GM12874 (cell line): ENCODE results near the gene HSPB6.

ENCODE experiments used
- TF ChIP-seq, protein P1 (sequence below): IDR thresholded peaks from 2 replicates; pipeline ENCODE4 v1.5.1; 2011; ENCODE audit warnings: low read depth, mild to moderate bottlenecking, control low read depth, low read length, moderate library complexity; ENCODE audit not compliant: insufficient read depth

HSPB6 gene

DNA sequence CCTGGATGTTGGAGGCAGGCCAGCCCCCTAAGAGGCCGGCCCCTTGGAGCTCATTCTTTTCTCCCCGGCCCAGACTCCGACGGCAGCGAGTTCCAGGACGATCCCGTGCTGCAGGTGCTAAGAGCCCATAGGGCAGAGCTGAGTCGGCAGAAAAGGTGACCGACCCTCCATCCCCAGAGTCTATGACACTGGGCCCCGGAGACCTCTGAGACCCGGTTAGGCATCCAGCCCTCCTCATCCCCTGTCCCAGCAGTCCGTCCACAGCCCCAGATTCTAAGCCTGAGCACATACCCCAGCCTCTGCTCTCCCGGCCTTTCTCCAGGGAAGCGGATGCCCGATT, 11.2 kb upstream of the HSPB6 start:
- TF ChIP-seq, protein P1, sequence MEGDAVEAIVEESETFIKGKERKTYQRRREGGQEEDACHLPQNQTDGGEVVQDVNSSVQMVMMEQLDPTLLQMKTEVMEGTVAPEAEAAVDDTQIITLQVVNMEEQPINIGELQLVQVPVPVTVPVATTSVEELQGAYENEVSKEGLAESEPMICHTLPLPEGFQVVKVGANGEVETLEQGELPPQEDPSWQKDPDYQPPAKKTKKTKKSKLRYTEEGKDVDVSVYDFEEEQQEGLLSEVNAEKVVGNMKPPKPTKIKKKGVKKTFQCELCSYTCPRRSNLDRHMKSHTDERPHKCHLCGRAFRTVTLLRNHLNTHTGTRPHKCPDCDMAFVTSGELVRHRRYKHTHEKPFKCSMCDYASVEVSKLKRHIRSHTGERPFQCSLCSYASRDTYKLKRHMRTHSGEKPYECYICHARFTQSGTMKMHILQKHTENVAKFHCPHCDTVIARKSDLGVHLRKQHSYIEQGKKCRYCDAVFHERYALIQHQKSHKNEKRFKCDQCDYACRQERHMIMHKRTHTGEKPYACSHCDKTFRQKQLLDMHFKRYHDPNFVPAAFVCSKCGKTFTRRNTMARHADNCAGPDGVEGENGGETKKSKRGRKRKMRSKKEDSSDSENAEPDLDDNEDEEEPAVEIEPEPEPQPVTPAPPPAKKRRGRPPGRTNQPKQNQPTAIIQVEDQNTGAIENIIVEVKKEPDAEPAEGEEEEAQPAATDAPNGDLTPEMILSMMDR = no peak

DNA sequence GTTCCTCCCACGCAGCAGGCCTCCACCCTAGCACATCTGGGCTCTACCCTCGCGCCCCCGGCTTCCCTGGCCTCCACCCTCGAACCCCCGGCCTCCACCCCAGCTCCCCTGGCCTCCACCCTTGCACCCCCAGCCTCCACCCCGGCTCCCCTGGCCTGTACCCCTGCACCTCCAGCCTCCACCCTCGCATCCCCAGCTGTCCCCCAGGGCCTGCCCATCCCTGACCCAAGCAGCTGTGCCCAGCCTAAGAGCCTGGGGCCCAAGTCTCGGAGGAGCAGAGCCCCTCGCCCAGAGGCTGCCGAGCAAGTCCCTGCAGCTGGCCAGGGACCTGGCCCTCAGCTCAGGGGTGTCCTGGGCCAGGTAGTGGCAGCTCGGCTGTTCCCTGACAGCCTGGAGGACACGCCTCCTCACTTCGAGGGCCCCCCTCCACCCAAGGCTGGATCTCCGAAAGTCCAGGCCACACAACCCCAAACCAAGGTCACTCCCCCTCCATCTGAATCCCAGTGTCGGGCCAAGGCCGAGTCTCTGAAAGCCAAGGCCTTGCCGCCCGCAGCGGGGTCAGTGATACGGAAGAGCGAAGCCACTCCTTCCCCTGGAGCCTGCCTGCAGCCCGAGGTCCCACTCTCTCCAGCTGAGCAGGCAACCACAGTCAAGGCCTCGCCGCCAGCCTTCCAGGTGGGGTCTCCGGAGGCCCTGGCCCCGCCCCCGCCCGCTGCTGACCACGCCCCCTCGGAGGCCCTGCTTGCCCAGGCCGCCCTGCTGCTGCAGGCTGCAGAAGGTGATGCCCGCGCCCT, 10.7 kb upstream of the HSPB6 start:
- TF ChIP-seq, protein P1 = no peak

DNA sequence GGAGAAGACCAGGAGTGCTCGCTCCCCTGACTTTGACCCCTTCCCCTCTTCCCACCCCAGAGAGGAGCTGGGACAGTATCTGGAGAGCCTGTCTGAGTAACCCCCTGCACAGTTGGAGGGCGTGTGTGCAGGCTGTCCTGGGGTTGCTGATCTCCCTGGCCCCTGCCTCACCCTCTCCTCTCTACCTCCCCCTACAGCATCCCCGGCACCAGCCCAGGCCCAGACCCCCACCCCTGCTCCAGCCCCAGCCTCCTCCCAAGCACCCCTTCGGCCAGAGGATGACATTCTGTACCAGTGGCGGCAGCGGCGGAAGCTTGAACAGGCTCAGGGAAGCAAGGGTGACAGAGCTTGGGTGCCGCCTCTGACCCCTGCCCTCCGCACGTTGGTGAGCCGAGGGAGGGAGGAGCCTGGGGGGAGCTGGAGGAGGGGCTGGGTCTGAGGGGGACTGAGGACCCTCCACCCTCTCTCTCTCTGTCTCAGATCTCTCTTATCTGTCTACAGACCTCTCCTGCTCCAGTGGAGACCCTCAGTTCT, 9.8 kb upstream of the HSPB6 start:
- TF ChIP-seq, protein P1 = no peak

DNA sequence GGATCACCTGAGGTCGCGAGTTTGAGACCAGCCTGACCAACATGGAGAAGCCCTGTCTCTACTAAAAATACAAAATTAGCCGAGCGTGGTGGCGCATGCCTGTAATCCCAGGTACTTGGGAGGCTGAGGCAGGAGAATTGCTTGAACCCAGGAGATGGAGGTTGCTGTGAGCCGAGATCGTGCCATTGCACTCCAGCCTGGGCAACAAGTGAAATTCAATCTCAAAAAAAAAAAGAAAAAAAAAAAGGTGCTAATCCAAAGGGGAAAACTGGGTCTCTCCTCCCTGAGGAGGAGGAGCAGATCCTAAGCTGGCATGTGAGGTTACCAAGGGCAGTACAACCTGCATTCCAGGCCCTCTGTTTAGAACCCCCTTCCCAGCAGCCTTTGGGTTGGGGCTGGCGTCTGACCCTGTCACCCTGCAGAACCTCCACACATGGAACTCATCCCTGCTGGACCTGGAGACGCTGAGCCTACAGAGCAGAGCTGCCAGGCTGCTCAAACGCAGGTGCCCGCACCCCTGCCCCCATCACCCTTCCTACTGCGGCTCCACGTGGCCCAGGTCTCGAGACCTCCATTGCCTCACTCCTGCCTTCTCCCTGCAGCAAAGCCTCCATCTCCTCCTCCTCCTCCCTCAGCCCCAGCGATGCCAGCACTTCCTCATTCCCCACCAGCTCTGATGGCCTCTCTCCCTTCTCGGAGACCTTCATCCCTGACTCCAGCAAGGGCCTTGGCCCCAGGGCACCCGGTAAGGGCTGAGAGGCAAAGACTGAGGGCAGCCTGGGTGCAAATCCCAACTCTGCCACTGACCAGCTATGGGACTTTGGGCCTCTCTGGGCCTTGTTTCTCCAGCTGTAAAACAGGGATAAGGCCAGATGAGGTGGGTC, 7.8 kb upstream of the HSPB6 start:
- TF ChIP-seq, protein P1 = no peak

DNA sequence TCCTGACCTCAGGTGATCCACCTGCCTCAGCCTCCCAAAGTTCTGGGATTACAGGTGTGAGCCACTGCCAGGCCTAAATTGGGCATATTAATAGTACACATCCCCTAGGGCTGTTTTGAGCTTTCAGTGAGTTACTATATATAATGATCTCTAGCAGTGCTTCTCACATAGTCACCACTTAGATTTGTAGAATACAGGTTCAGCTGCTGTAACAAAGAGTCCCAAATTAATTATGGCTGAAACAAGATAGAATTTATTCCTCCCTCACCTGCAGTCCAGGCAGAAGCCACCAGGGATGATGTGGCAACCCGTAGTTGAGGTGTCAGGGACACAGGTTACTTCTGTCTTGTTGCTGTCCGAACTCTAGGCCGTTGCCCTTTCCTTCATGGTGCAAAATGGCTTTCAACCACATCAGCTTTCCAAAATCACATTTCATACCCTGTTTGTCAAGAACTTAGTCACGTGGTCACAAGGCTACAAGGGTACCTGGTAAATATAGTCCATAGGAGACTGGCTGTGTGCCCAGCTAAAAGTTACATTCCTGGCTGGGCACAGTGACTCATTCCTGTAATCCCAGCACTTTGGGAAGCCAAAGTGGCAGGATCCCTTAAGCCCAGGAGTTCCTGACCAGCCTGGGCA, 4.0 kb upstream of the HSPB6 start:
- TF ChIP-seq, protein P1 = no peak

DNA sequence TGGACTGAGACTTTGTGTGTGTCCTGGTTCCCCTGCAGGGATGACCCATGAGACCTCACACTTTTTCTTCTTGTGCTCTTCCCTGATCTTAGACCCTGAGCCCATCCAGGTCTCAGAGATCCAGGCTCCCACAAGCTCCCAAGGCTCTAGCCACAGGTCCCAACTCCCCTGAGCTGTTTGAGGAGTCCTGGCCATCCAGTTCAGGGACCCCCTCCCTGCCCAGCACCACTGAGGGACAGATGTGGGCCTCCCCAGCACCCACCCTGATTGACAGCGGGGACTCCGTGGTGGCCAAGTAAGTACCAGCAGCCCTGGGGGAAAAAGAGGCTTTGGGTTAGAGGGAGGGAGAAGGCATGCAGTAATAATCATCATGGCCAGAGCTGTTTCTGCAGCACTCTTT, 2.9 kb upstream of the HSPB6 start:
- TF ChIP-seq, protein P1 = no peak
